HEK293 (cell line): Measurements from ENCODE around the gene CDCA4.

ENCODE experiments used
- CTCF ChIP-seq: fragments of 450-650 bp; formaldehyde crosslinking; IDR thresholded peaks from 2 replicates; pipeline ENCODE4 v1.5.1; 2016; ENCODE audit warnings: missing biosample characterization, missing genetic modification characterization
- OVOL3 ChIP-seq: fragments of 450-650 bp; formaldehyde crosslinking; IDR thresholded peaks from 2 replicates; pipeline ENCODE4 v1.5.1; 2016; ENCODE audit warnings: missing biosample characterization, missing genetic modification characterization
- REPIN1 ChIP-seq: fragments of 450-650 bp; formaldehyde crosslinking; IDR thresholded peaks from 2 replicates; pipeline ENCODE4 v1.5.1; 2017; ENCODE audit warnings: missing biosample characterization, missing genetic modification characterization, low read depth
- YY1 ChIP-seq: fragments of 450-650 bp; formaldehyde crosslinking; IDR thresholded peaks from 2 replicates; pipeline ENCODE4 v1.5.1; 2018; ENCODE audit warnings: missing biosample characterization, missing genetic modification characterization
- ZNF777 ChIP-seq: fragments of 450-650 bp; formaldehyde crosslinking; IDR thresholded peaks from 2 replicates; pipeline ENCODE4 v1.5.1; 2017; ENCODE audit warnings: missing biosample characterization, missing genetic modification characterization, borderline replicate concordance
- TF ChIP-seq, protein P1 (sequence below): fragments of 450-650 bp; formaldehyde crosslinking; IDR thresholded peaks from 2 replicates; pipeline ENCODE4 v1.5.1; 2016; ENCODE audit warnings: missing biosample characterization, missing genetic modification characterization
- TF ChIP-seq, protein P2 (sequence below): fragments of 450-650 bp; formaldehyde crosslinking; IDR thresholded peaks from 2 replicates; pipeline ENCODE4 v1.5.1; 2016; ENCODE audit warnings: missing biosample characterization, missing genetic modification characterization

- no peak for TF ChIP-seq CTCF (tag by site-specific recombination)
- TF ChIP-seq, protein P1, sequence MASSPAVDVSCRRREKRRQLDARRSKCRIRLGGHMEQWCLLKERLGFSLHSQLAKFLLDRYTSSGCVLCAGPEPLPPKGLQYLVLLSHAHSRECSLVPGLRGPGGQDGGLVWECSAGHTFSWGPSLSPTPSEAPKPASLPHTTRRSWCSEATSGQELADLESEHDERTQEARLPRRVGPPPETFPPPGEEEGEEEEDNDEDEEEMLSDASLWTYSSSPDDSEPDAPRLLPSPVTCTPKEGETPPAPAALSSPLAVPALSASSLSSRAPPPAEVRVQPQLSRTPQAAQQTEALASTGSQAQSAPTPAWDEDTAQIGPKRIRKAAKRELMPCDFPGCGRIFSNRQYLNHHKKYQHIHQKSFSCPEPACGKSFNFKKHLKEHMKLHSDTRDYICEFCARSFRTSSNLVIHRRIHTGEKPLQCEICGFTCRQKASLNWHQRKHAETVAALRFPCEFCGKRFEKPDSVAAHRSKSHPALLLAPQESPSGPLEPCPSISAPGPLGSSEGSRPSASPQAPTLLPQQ (tag by site-specific recombination): no peak
- TF ChIP-seq, protein P2, sequence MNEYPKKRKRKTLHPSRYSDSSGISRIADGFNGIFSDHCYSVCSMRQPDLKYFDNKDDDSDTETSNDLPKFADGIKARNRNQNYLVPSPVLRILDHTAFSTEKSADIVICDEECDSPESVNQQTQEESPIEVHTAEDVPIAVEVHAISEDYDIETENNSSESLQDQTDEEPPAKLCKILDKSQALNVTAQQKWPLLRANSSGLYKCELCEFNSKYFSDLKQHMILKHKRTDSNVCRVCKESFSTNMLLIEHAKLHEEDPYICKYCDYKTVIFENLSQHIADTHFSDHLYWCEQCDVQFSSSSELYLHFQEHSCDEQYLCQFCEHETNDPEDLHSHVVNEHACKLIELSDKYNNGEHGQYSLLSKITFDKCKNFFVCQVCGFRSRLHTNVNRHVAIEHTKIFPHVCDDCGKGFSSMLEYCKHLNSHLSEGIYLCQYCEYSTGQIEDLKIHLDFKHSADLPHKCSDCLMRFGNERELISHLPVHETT (tag by site-specific recombination): no peak
- TF ChIP-seq YY1 (tag by site-specific recombination): no peak
- TF ChIP-seq OVOL3 (tag by site-specific recombination): no peak
- no peak for TF ChIP-seq ZNF777 (tag by site-specific recombination)
- TF ChIP-seq REPIN1: no peak
Observed at GRCh38 chr14:105020815-105021655, at the start of gene CDCA4.
